Nephron progenitor cell (in vitro differentiated cells): ENCODE measurements around the gene CD93.

Experiments
- DNase-seq: peaks from one replicate; pipeline ENCODE4 v3.0.0; 2021
- H3K27ac Mint-ChIP-seq: 2 replicates; pipeline ENCODE4 v1.8.0; 2021; ENCODE audit warnings: mild to moderate bottlenecking, moderate library complexity, mixed read lengths
- H3K27me3 Mint-ChIP-seq: 2 replicates; pipeline ENCODE4 v1.8.0; 2021; ENCODE audit warnings: mild to moderate bottlenecking, low read depth, mixed read lengths; ENCODE audit not compliant: poor library complexity
- H3K36me3 Mint-ChIP-seq: 2 replicates; pipeline ENCODE4 v1.8.0; 2021; ENCODE audit warnings: low read depth, mixed read lengths
- H3K4me1 Mint-ChIP-seq: 2 replicates; pipeline ENCODE4 v1.8.0; 2021; ENCODE audit warnings: mixed read lengths
- H3K4me3 Mint-ChIP-seq: 2 replicates; pipeline ENCODE4 v1.8.0; 2021; ENCODE audit warnings: mild to moderate bottlenecking, moderate library complexity, mixed read lengths
- H3K9me3 Mint-ChIP-seq: 2 replicates; pipeline ENCODE4 v1.8.0; 2021; ENCODE audit warnings: mild to moderate bottlenecking, moderate library complexity, mixed read lengths
- TF ChIP-seq, protein P1 (sequence below): fragments of 200-600 bp; sonication (generic); IDR thresholded peaks from 2 replicates; pipeline ENCODE4 v1.5.0; 2021; ENCODE audit warnings: antibody characterized with exemption

Gene CD93

DNA sequence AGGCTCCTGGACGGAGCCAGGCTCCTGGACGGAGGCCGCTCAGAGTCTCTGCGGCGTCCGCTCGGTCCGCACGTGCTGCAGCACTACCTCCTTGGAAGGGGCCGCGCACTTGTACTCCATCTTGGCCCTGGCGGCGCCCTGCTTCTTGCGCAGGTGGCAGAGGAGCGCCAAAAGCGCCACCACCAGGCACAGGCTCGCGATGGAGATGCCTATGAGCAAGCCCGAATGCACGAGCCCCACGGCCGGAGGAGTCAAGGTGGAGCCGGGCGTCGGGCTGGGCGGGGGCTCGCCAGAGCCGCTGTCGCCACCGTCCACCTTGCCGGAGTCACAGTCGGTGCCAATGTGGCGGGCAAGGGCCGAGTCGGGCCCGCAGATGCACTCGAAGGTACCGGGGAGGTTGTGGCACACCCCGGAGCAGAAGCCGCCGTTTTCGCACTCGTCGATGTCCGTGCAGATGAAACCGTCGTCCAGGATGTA is 38.3 kb downstream of the CD93 start:
- DNase-seq = no peak
- Mint-ChIP-seq H3K27ac (no peak overlapping the region), H3K4me3 (peak overlapping the region; percentile 36), H3K9me3 (peaks cover 4% of the 10 kb centered on the region), H3K4me1 (peaks cover 32% of the 10 kb centered on the region), H3K36me3 (no peaks in the 10 kb centered on the region), H3K27me3 (peaks cover 77% of the 10 kb centered on the region)
- TF ChIP-seq, protein P1, sequence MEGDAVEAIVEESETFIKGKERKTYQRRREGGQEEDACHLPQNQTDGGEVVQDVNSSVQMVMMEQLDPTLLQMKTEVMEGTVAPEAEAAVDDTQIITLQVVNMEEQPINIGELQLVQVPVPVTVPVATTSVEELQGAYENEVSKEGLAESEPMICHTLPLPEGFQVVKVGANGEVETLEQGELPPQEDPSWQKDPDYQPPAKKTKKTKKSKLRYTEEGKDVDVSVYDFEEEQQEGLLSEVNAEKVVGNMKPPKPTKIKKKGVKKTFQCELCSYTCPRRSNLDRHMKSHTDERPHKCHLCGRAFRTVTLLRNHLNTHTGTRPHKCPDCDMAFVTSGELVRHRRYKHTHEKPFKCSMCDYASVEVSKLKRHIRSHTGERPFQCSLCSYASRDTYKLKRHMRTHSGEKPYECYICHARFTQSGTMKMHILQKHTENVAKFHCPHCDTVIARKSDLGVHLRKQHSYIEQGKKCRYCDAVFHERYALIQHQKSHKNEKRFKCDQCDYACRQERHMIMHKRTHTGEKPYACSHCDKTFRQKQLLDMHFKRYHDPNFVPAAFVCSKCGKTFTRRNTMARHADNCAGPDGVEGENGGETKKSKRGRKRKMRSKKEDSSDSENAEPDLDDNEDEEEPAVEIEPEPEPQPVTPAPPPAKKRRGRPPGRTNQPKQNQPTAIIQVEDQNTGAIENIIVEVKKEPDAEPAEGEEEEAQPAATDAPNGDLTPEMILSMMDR = no peak

DNA sequence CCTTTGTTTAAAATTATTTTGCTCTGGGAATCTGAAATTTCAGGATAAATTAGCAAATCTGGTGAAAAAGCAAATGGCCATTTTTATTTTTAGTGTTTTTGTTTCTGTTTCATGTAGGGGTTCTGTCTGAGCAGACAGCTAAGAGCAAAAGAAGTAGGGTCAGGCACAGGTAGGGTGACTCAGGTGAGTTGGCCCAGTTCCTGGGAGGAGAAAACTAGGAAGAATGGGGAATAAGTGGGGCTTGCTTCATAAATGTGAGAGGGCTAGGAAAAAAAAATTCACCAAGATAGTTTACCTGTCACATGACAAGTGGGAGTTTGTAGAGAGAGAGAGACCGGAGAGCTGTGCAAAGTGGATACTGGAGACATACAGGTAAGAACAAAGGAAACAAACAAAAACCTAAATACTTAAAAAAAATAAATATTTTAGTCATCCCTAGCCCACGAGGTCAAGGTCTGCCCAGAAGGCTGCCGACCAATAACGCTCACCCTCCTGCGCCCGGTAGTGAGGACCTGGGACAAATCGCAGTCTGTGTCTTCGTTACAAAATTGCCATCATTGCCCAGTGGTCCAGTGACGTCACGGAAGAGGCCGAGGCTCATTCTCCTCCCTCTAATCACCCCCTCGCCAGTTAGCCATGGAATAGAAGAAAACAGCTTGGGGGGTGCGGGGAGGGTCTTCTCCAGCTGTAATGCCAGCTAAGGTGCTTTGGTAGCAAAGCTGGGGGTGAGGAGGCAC is 39.0 kb downstream of the CD93 start:
- H3K9me3 Mint-ChIP-seq = peaks cover 4% of the 10 kb centered on the region
- peak overlapping the region; percentile 73 for H3K4me3 Mint-ChIP-seq
- TF ChIP-seq, protein P1 = no peak
- H3K4me1 Mint-ChIP-seq = peaks cover 27% of the 10 kb centered on the region
- H3K27me3 Mint-ChIP-seq = peaks cover 77% of the 10 kb centered on the region
- no peak overlapping the region for H3K27ac Mint-ChIP-seq
- no peaks in the 10 kb centered on the region for H3K36me3 Mint-ChIP-seq
- DNase-seq = no peak

DNA sequence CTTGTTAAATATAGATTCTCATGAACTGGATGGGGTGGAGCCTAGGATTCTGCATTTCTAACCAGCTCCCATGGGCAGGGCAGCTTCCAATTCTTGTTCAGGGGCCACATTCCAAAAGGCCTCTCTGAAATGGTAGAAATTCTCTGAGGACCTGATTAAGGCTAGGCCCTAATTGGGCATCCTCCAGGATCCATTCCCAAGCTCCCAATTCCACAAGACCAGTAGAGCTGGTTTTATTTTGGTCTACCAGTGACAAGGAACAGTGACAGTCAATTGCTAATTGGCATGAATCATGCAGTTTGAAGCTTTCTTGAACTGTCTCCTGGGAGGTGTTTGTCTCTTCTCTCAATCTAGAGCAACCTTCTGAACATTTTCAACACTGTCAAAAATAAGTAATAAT is 39.7 kb downstream of the CD93 start:
- H3K27ac Mint-ChIP-seq = no peak overlapping the region
- peaks cover 79% of the 10 kb centered on the region for H3K27me3 Mint-ChIP-seq
- TF ChIP-seq, protein P1 = no peak
- peaks cover 23% of the 10 kb centered on the region for H3K4me1 Mint-ChIP-seq
- no peaks in the 10 kb centered on the region for H3K36me3 Mint-ChIP-seq
- no peak for DNase-seq
- no peak overlapping the region for H3K4me3 Mint-ChIP-seq
- peaks cover 4% of the 10 kb centered on the region for H3K9me3 Mint-ChIP-seq

DNA sequence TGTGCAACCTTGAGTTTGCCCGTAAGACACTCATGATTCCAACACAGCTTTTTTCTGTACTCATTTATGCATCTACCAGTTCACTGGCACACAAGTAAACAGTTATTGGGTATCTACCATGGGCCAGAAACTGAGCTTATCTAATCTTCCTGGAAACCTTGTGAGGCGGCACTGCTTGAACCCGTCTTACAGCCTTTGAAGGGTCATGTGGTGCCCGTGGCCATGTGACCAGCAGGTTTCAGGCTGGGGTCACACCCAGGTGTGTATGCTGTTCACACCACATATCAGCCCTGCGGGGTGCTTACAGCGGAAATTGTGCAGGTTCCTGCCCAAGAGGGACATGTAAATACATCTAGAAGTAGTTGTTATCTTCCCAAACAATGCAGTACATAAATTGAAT is 42.7 kb downstream of the CD93 start:
- Mint-ChIP-seq H3K27ac (no peak overlapping the region), H3K9me3 (peaks cover 4% of the 10 kb centered on the region), H3K36me3 (no peaks in the 10 kb centered on the region), H3K4me1 (peaks cover 19% of the 10 kb centered on the region), H3K27me3 (peaks cover 93% of the 10 kb centered on the region), H3K4me3 (no peak overlapping the region)
- TF ChIP-seq, protein P1 = no peak
- no peak for DNase-seq

DNA sequence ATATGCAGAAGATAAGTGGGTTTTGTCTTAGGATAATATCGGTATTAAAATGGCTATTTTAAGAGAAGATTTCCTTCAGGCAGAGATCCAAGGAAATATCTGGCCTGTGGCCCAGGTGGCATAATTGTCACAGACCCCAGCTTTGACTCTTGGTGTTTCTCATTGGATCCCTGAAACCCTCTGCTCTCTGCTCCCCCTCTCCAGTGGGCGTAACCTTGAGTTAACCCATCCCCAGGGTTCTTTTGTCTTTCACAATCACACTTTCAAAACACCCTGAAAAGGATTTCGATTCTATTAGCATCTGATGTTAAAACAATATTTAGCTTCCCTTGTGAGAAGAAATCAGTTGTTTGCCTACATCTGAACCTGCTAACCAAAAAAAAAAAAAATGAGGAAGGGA is 43.9 kb downstream of the CD93 start:
- peaks cover 20% of the 10 kb centered on the region for H3K4me1 Mint-ChIP-seq
- no peak overlapping the region for H3K27ac Mint-ChIP-seq
- H3K36me3 Mint-ChIP-seq = no peaks in the 10 kb centered on the region
- H3K4me3 Mint-ChIP-seq = no peak overlapping the region
- H3K9me3 Mint-ChIP-seq = peaks cover 4% of the 10 kb centered on the region
- TF ChIP-seq, protein P1 = no peak
- peaks cover 93% of the 10 kb centered on the region for H3K27me3 Mint-ChIP-seq
- DNase-seq = no peak
